ENCODE measurements around the gene LYRM4.

DNA sequence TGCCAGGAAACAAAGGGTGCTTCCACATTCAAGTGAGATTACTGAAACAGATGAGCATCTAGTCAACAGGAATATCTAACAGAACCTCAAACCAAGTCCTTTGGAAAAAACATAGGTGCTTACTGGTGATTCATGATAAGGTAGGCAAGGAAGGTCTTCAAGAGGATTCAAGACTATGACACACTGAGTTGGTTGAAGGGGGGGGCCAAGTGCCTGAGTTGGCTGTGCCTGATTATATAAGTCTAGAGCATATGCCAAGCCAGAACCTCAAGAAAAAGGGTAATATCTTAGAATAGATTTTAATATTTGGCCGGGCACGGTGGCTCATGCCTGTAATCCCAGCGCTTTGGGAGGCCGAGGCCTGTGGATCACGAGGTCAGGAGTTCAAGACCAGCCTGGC, 63.7 kb downstream of the LYRM4 start:
- TF ChIP-seq, protein P1, sequence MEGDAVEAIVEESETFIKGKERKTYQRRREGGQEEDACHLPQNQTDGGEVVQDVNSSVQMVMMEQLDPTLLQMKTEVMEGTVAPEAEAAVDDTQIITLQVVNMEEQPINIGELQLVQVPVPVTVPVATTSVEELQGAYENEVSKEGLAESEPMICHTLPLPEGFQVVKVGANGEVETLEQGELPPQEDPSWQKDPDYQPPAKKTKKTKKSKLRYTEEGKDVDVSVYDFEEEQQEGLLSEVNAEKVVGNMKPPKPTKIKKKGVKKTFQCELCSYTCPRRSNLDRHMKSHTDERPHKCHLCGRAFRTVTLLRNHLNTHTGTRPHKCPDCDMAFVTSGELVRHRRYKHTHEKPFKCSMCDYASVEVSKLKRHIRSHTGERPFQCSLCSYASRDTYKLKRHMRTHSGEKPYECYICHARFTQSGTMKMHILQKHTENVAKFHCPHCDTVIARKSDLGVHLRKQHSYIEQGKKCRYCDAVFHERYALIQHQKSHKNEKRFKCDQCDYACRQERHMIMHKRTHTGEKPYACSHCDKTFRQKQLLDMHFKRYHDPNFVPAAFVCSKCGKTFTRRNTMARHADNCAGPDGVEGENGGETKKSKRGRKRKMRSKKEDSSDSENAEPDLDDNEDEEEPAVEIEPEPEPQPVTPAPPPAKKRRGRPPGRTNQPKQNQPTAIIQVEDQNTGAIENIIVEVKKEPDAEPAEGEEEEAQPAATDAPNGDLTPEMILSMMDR (IDR thresholded peaks at IDR 0.05; ENCODE audit: low read depth, low read length), result no peak
- no peak for TF ChIP-seq EZH2phosphoT487 (IDR thresholded peaks at IDR 0.05; ENCODE audit: low read depth)
